Activated T-cell treated with anti-CD3 and anti-CD28 coated beads for 1 hour (primary cell): ENCODE results near the gene METTL15.
A peak's percentile ranks its signal among the peaks of the same experiment; 100 is the strongest.
"Not testable (repeated sequence)": the region's sequence is repeated elsewhere in the genome, so short reads cannot be mapped to it uniquely, and the experiment has no call there.

Source experiments
- DNase-seq: peaks from one replicate; pipeline ENCODE4 v3.0.0-alpha.2; 2020; ENCODE audit warnings: low read depth

The METTL15 gene

DNA sequence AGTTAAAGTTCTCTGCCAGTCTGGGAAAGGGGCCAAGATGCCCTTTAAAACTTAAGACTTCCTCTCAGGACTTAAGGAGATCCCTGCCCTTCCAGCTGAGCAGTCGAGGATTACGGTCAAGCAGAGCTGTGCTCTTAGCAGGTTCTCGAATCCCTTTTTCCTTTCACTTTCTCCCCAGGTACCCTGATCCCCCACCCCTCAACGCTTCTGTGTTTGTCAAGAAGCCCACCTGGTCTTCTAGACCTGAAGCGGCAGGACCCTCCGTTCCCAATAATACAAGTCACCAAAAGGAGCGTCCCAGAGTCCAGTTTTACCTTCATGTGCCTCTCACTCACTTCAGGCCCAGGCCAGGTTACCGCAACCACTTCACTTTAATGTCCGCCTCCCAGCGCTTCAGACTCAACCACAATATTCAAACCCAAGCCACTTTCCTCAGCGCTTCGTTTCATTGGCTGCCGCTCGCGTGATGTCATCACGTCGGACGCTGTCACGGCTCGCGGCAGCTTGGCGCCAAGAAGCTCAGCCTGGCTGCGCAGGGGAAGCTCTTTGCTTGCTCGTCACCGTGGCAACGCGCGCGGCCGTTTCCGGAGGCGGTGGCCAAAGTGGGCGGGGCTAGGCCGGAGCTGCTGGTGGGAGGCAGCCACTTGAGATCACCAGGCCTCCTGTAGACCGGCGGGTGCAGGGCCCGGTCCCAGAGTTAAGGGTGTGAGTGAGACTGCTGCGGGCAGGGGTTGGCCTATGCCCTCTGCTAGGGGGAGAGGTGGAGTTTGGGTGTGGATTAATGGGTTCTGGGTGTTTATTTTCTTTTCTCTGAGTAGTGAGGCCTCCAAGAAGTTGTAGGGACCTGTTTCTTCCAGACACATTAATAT lies at the start of gene METTL15, which contains the start of gene KIF18A:
METTL15 (plus strand) TSS at position 639 of the 869 bp plus-strand sequence. CDS start 4,947 bp downstream, outside the sequence.
KIF18A (minus strand) TSS at position 407 of the 869 bp plus-strand sequence. CDS start 10,209 bp downstream, outside the sequence.
- peak; percentile 96 for DNase-seq

DNA sequence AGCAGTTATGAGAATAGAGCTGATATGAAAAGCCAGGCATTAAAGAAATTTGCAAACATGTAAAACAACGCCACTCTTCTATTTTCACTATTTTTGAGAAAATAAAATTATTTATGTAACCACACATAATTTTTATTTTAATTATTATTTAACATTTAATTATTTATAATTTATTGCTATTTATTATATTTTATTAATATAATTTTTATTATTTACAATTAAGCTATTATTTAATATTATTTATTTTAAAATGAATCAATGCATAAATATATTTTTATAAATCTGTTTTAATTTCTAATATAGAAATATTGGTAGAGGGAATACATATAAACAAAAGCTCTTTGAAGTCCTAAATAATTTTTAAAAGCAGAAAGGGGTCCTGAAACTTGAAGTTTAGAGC lies 36.9 kb upstream of the METTL15 start:
- DNase-seq: no peak

GRCh38 chr11:28072321-28072720 lies 35.9 kb upstream of the METTL15 start:
- no peak for DNase-seq

DNA sequence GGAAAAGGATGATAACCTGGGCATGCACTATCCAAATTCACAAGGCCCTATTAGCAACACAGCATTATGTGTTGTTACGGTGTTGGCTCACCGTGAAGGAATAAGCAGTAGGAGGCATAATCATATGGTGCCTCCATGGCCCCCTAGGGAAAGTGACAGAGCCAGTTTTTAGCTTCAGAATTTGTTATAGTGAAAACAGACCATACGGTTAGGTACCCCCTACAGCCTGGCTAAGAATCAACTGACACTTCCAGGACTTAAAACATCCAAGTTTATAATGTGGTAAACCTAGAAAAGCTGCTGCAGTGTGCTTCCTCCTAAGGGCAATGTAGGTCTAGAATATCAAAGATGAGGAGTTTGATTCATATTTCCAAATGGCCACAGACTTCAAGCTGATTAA lies 30.7 kb upstream of the METTL15 start:
- DNase-seq: no peak

DNA sequence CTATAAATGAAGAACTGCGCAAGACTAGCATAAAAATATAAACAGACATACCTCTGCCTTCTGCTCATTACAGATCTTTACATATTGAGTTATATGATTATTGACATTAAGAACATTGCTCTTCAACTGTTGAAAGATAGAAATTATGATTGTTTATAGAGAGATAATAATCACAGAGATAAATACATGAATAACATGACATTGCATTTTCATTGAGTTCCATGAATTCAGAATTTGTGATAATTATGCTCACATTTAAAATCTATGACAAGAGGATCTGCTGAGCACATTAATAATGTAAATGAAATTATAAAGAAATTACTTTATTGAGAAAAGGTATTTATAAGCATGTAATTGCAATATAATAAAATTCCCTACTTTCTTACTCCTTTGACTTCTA lies 25.1 kb upstream of the METTL15 start:
- DNase-seq: no peak

GRCh38 chr11:28086569-28086968 lies 21.6 kb upstream of the METTL15 start:
- no peak for DNase-seq

DNA sequence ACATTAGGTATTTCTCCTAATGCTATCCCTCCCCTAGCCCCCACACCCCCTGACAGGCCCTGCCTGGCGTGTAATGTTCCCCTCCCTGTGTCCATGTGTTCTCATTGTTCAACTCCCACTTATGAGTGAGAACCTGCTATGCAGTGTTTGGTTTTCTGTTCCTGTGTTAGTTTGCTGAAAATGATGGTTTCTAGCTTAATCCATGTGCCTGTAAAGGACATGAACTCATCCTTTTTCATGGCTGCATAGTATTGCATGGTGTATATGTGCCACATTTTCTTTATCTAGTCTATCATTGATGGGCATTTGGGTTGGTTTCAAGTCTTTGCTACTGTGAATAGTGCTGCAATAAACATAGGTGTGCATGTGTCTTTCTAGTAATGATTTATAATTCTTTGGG lies 21.0 kb upstream of the METTL15 start:
- DNase-seq: not testable (repeated sequence)

GRCh38 chr11:28087693-28088092 lies 20.5 kb upstream of the METTL15 start:
- DNase-seq: not testable (repeated sequence)

DNA sequence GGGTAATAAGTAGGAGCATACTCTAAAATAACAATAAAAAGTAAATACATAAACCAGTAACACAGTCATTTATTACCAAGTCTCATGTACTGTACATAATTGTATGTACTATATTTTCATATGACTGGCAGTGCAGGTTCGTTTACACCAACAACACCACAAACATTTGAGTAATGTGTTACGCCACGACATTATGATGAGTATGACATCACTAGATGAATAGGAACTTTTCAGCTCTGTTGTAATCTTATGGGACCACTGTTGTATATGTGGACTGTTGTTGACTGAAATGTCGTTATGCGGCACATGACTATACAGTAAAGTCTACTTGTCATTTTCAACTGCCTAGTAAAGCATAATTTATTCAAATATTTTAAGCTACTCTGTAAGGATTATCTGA lies 18.8 kb upstream of the METTL15 start:
- DNase-seq: no peak

GRCh38 chr11:28090052-28090749 lies 18.0 kb upstream of the METTL15 start:
- DNase-seq: no peak

DNA sequence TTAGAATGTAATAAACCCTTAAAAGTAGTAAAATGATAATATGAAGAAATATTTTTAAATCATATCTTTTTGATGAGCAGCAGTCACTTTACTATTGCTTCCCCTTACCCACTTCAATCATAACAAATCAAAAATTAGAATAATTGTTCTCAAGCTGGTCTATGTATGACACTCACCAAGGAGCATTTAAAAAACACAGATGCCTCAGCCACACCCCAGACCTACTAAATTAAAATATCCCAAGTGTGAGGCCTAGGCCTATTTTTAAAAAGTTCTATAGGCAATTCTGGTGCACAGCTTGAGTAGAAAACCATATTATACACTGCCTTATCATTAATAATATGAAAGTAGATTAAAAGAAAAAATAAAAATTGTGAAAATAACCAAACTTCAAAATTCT lies 15.4 kb upstream of the METTL15 start:
- DNase-seq: no peak

GRCh38 chr11:28098257-28098656 lies 9.9 kb upstream of the METTL15 start:
- DNase-seq: no peak

DNA sequence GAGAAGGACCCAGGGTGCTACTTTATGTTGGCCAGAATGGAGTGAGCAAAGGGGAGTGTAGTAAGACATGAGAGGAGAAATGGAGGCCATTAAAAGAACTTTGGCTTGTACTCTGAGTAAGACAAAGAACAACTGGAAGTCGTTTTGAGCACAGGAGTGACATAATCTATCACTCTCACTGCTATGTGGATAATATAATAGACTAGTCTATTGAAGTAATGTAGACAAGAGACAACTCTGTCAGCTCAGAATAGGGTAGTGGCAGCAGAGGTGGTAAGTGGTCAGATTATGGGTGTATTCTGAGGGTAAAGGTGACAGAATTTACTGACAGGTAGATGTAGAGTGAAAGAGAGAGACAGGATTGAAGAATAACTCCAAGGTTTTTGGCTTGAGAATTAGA lies 8.5 kb upstream of the METTL15 start:
- DNase-seq: no peak

GRCh38 chr11:28100665-28101064 lies 7.5 kb upstream of the METTL15 start:
- no peak for DNase-seq

DNA sequence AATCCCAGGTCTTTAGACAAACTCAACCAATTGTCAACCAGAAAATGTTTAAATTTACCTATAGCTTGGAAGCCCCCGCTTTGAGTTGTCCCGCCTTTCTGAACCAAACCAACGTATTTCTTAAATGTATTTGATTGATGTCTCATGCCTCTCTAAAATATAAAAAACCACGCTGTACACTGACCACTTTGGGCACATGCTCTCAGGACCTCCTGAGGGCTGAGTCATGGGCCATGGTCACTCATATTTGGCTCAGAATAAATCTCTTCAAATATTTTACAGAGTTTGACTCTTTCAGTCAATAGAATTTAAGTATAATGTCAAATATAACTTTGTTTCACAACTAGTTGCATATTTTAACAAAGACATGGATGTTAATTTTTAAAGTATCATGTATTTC lies 5.9 kb upstream of the METTL15 start:
- DNase-seq: not testable (repeated sequence)

DNA sequence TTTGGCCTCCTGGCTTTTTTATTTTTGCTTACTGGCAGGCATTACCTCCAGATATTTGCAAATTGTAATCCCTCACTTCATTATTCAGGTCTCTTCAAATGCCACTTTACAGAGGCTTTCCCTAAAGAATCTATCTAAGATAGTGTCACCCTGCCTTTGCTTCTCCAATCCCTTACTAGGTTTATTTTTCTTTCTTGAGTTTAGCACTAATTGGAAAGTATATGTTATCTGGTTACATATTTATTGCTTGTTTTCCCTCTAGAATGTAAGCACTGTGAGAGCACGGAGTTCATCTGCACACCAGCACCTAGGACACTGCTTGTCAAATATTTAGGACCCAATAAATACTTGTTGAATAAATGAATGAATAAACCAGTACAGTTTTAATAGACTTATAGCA lies 3.8 kb upstream of the METTL15 start:
- DNase-seq: no peak

DNA sequence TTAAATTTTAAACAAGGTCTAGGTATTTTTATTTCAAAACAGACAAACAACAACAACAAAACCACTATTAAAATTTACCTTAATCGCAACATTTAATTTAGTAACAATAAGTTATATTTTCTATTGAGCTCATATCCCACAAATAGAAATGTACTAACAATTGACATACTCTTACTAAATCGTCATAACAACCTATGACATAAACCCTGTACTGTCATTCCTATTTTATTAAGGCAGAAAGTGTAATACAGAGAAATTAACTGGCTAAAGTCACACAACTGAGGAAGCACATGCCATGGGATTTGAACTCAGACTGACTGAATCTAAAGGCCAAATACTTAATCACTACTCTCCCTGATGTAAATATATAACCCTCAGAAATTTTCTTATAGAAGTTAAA lies 3.2 kb upstream of the METTL15 start:
- no peak for DNase-seq

DNA sequence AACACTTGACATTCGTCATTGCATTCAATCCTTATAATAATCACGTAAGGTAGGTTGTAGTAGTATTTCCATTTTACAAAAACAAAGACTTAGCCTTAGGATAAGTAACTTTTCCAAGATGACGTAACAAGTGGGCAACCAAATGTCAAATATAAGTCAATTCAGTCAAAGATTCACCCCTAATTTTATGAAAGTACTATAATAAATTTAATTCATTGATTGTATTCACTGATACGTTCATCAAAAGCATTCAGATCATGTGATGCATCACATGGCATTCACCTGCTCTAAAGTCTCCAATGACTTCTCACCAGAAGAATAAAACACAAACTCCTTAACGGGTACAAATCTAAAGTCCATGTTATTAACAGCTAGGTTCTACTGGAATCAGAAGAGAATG lies 2.3 kb upstream of the METTL15 start:
- DNase-seq: no peak

GRCh38 chr11:28106353-28107043 lies 1.7 kb upstream of the METTL15 start:
- no peak for DNase-seq

- no peak for DNase-seq
Observed at GRCh38 chr11:28107191-28107749, 918 bp upstream of the METTL15 start.

DNA sequence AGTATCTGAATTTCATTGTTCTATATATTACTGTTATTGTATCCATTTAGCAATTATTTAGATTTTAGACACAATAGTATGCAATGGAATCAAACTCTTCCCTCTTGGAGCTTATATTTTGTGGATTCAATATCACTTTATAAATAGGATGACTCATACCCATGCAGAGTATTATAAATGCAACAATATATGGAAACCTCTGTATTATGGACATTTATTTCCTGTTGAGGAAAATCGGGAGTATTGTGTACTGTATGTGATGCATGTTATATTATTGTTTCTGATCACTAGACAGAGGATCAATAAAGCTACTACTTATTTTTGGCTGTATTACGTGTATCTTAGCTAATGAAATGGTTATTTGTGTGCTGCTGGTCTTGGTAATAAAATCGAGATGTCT lies 770 bp downstream of the METTL15 start:
- no peak for DNase-seq

- DNase-seq: peak; percentile 48
Observed at GRCh38 chr11:28110108-28110820, 2.1 kb downstream of the METTL15 start.
